K562 (cell line): ENCODE results near the gene POLRMT. TPM values are rescaled to one million over a fixed set of nuclear protein-coding genes. Genes with fewer than 3 reads are reported as not detected.

Source experiments
- CBX8 ChIP-seq: fragments of 200-600 bp; sonication (generic); IDR thresholded peaks from 2 replicates; pipeline ENCODE4 v1.6.1; 2012; ENCODE audit warnings: borderline replicate concordance, mixed run types, low read depth, mild to moderate bottlenecking, moderate library complexity, mixed read lengths, low read length, control low read depth, inconsistent platforms; ENCODE audit not compliant: poor library complexity, severe bottlenecking; ENCODE audit errors: extremely low read depth
- CEBPG ChIP-seq, 3 experiments: fragments of 200-800 bp in 1 of 3; sonication (Bioruptor generic) in 1 of 3; sonication (generic) in 1 of 3; formaldehyde crosslinking in 1 of 3; IDR thresholded peaks in 2 of 3; conservative IDR thresholded peaks in 1 of 3; 2 replicates each; pipeline versions ENCODE4 v1.6.1 to v1.8.0; 2016 to 2022; ENCODE audit warnings: missing compliant biosample characterization in 2 of 3, missing genetic modification characterization in 2 of 3, mild to moderate bottlenecking in 1 of 3, missing genetic modification reagents in 1 of 3
- NELFE ChIP-seq: IDR thresholded peaks from 2 replicates; pipeline ENCODE4 v1.6.1; 2011; ENCODE audit warnings: mild to moderate bottlenecking; ENCODE audit not compliant: insufficient read depth, insufficient read length
- SETDB1 ChIP-seq: IDR thresholded peaks from one replicate; pipeline ENCODE4 v1.6.1; 2012; ENCODE audit warnings: low read length, control low read depth, inconsistent platforms
- TEAD4 ChIP-seq, 2 experiments: sonication (generic) in 1 of 2; formaldehyde crosslinking in 1 of 2; IDR thresholded peaks; 2 replicates each; pipeline versions ENCODE4 v1.6.1 to v1.8.0; 2012 to 2022; ENCODE audit warnings: borderline replicate concordance in 1 of 2, inconsistent platforms in 1 of 2, low read length in 1 of 2, mild to moderate bottlenecking in 1 of 2, missing genetic modification reagents in 1 of 2
- polyA plus RNA-seq, 8 experiments: library from polyadenylated mRNA; depleted of rRNA in 4 of 8; stranded (reverse) in 5 of 8; unstranded in 3 of 8; fragments of >200 nt; fragmentation: Nextera tagmentation in 2 of 8; fragmentation: Illumina TruSeq in 1 of 8; extraction: Ambion mirVana in 2 of 8; extraction: Trizol in 1 of 8; gene quantifications; 2 replicates each; pipeline versions ENCODE4 v1.2.1 to v1.2.3, GENCODE V29; 2011 to 2014; ENCODE audit warnings: inconsistent platforms in 1 of 8, missing spikeins in 1 of 8
- total RNA-seq, 7 experiments: library from RNA; depleted of rRNA in 6 of 7; stranded (reverse); fragments of >200 nt in 6 of 7; fragmentation: Illumina TruSeq in 2 of 7; extraction: Trizol in 2 of 7; gene quantifications; 2 replicates each; pipeline versions ENCODE4 v1.2.1 to v1.2.3, GENCODE V29; 2011 to 2021; ENCODE audit warnings: low replicate concordance in 1 of 7
- TF ChIP-seq, protein P1 (sequence below): sonication (generic); formaldehyde crosslinking; IDR thresholded peaks from 2 replicates; pipeline ENCODE4 v1.8.0; 2023; ENCODE audit warnings: missing genetic modification reagents, mild to moderate bottlenecking, borderline replicate concordance
- TF ChIP-seq, protein P2 (sequence below), 2 experiments: fragments of 450-650 bp; formaldehyde crosslinking in 1 of 2; IDR thresholded peaks; 2 replicates each; pipeline versions ENCODE4 v1.4.0 to v1.6.1; 2014 to 2020; ENCODE audit warnings: mild to moderate bottlenecking in 2 of 2, borderline replicate concordance in 1 of 2, low read depth in 1 of 2
- TF ChIP-seq, protein P3 (sequence below): IDR thresholded peaks from 2 replicates; pipeline ENCODE4 v1.6.1; 2014; ENCODE audit warnings: antibody characterized with exemption

Gene POLRMT
- total and polyA plus RNA-seq, 9 of the 15 experiments (the other 6 are each of a cell fraction or from before 2014, with no cell fraction given), result 30.3 to 144 (median 68.0) TPM

DNA sequence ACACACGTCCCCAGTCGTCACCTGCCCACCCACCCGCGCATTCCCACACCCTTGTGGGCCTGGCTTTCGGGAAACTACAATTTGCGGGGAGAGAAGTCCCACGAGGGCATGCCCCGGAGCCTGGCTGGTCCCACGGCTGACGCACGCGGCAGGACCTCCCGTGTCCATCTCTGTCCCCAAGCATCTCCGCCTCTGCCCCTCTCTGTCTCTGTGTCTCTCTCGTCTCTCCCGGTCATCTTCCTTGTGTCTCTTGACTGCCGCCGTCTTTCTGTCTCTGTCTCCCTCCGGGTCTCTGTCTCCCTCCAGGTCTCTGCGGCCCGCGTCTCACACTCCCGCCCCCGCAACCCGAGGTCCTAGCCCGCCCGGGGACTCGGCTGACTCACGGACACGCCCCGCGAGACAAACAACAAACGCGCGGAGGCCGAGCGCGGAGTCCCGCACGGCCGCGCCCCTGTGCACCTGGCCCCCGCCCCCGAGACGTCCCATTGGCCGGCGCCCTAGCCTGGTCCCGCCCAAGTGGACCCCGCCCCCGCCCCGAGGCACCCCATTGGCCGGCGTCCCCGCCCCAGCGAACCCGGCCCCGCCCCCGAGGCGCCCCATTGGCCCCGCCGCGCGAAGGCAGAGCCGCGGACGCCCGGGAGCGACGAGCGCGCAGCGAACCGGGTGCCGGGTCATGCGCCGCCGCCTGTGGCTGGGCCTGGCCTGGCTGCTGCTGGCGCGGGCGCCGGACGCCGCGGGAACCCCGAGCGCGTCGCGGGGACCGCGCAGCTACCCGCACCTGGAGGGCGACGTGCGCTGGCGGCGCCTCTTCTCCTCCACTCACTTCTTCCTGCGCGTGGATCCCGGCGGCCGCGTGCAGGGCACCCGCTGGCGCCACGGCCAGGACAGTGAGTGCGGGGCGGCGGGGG, 6.2 kb upstream of the POLRMT start, which contains the start of gene FGF22 (continued):
- TF ChIP-seq, protein P1, sequence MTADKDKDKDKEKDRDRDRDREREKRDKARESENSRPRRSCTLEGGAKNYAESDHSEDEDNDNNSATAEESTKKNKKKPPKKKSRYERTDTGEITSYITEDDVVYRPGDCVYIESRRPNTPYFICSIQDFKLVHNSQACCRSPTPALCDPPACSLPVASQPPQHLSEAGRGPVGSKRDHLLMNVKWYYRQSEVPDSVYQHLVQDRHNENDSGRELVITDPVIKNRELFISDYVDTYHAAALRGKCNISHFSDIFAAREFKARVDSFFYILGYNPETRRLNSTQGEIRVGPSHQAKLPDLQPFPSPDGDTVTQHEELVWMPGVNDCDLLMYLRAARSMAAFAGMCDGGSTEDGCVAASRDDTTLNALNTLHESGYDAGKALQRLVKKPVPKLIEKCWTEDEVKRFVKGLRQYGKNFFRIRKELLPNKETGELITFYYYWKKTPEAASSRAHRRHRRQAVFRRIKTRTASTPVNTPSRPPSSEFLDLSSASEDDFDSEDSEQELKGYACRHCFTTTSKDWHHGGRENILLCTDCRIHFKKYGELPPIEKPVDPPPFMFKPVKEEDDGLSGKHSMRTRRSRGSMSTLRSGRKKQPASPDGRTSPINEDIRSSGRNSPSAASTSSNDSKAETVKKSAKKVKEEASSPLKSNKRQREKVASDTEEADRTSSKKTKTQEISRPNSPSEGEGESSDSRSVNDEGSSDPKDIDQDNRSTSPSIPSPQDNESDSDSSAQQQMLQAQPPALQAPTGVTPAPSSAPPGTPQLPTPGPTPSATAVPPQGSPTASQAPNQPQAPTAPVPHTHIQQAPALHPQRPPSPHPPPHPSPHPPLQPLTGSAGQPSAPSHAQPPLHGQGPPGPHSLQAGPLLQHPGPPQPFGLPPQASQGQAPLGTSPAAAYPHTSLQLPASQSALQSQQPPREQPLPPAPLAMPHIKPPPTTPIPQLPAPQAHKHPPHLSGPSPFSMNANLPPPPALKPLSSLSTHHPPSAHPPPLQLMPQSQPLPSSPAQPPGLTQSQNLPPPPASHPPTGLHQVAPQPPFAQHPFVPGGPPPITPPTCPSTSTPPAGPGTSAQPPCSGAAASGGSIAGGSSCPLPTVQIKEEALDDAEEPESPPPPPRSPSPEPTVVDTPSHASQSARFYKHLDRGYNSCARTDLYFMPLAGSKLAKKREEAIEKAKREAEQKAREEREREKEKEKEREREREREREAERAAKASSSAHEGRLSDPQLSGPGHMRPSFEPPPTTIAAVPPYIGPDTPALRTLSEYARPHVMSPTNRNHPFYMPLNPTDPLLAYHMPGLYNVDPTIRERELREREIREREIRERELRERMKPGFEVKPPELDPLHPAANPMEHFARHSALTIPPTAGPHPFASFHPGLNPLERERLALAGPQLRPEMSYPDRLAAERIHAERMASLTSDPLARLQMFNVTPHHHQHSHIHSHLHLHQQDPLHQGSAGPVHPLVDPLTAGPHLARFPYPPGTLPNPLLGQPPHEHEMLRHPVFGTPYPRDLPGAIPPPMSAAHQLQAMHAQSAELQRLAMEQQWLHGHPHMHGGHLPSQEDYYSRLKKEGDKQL (CRISPR knock-in tag), result no peak
- TF ChIP-seq NELFE (no peak), CBX8 (no peak), CEBPG (CRISPR knock-in tag; IDR thresholded peaks at IDR 0.05) (no peak), CEBPG (tag; conservative IDR thresholded peaks at IDR 0.05 in 1 of 2, IDR thresholded peaks at IDR 0.05 in 1 of 2) (no peak), SETDB1 (no peak), TEAD4 (IDR thresholded peaks at IDR 0.05; ENCODE audit: low read length) (no peak), TEAD4 (CRISPR knock-in tag; IDR thresholded peaks at IDR 0.05; ENCODE audit: borderline replicate concordance) (no peak)
- TF ChIP-seq, protein P2, sequence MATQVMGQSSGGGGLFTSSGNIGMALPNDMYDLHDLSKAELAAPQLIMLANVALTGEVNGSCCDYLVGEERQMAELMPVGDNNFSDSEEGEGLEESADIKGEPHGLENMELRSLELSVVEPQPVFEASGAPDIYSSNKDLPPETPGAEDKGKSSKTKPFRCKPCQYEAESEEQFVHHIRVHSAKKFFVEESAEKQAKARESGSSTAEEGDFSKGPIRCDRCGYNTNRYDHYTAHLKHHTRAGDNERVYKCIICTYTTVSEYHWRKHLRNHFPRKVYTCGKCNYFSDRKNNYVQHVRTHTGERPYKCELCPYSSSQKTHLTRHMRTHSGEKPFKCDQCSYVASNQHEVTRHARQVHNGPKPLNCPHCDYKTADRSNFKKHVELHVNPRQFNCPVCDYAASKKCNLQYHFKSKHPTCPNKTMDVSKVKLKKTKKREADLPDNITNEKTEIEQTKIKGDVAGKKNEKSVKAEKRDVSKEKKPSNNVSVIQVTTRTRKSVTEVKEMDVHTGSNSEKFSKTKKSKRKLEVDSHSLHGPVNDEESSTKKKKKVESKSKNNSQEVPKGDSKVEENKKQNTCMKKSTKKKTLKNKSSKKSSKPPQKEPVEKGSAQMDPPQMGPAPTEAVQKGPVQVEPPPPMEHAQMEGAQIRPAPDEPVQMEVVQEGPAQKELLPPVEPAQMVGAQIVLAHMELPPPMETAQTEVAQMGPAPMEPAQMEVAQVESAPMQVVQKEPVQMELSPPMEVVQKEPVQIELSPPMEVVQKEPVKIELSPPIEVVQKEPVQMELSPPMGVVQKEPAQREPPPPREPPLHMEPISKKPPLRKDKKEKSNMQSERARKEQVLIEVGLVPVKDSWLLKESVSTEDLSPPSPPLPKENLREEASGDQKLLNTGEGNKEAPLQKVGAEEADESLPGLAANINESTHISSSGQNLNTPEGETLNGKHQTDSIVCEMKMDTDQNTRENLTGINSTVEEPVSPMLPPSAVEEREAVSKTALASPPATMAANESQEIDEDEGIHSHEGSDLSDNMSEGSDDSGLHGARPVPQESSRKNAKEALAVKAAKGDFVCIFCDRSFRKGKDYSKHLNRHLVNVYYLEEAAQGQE (IDR thresholded peaks at IDR 0.05; ENCODE audit: borderline replicate concordance), result no peak
- TF ChIP-seq, protein P2 (CRISPR knock-in tag; IDR thresholded peaks at IDR 0.05; ENCODE audit: low read depth), result no peak
- TF ChIP-seq, protein P3, sequence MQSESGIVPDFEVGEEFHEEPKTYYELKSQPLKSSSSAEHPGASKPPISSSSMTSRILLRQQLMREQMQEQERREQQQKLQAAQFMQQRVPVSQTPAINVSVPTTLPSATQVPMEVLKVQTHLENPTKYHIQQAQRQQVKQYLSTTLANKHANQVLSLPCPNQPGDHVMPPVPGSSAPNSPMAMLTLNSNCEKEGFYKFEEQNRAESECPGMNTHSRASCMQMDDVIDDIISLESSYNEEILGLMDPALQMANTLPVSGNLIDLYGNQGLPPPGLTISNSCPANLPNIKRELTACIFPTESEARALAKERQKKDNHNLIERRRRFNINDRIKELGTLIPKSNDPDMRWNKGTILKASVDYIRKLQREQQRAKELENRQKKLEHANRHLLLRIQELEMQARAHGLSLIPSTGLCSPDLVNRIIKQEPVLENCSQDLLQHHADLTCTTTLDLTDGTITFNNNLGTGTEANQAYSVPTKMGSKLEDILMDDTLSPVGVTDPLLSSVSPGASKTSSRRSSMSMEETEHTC, result no peak
